MCF 10A (cell line): ENCODE data around the gene THY1. TPM values are rescaled to one million over a fixed set of nuclear protein-coding genes. Genes with fewer than 3 reads are reported as not detected.

Experiments
- BruUV-seq: library from RNA; stranded (reverse); fragments of 400-500 nt; replicated peaks from 2 replicates; lab custom pipeline; 2021; lab: Mats Ljungman, UMichigan
- CTCF ChIA-PET: fragments of 300-600 bp; sonication (Branson Sonifier 250); formaldehyde crosslinking; extraction: SDS; loops from one replicate; lab custom pipeline; 2021; ENCODE audit warnings: antibody characterized with exemption, inconsistent platforms; lab: Yijun Ruan, JAX
- POLR2A ChIA-PET: fragments of 300-600, 350-650 bp; sonication (Branson Sonifier 250); formaldehyde crosslinking; extraction: SDS; loops from one replicate; lab custom pipeline; 2020; ENCODE audit warnings: antibody characterized with exemption, inconsistent platforms; lab: Yijun Ruan, JAX
- DNase-seq: peaks from one replicate; pipeline ENCODE4 v3.0.0-alpha.2; 2018; ENCODE audit not compliant: unreplicated experiment
- H3K27ac Mint-ChIP-seq: one replicate; pipeline ENCODE4 v1.8.0; 2022; ENCODE audit warnings: mild to moderate bottlenecking, low read depth, mixed read lengths; ENCODE audit not compliant: unreplicated experiment
- H3K27me3 Mint-ChIP-seq: one replicate; pipeline ENCODE4 v1.8.0; 2022; ENCODE audit warnings: mixed read lengths; ENCODE audit not compliant: insufficient read depth, unreplicated experiment
- H3K36me3 Mint-ChIP-seq: one replicate; pipeline ENCODE4 v1.8.0; 2022; ENCODE audit warnings: mild to moderate bottlenecking, moderate library complexity, mixed read lengths; ENCODE audit not compliant: insufficient read depth, unreplicated experiment
- H3K4me1 Mint-ChIP-seq: one replicate; pipeline ENCODE4 v1.8.0; 2022; ENCODE audit warnings: mixed read lengths; ENCODE audit not compliant: insufficient read depth, unreplicated experiment
- H3K4me3 Mint-ChIP-seq: one replicate; pipeline ENCODE4 v1.8.0; 2022; ENCODE audit warnings: mild to moderate bottlenecking, moderate library complexity, mixed read lengths; ENCODE audit not compliant: unreplicated experiment
- H3K9me3 Mint-ChIP-seq: one replicate; pipeline ENCODE4 v1.8.0; 2022; ENCODE audit warnings: mixed read lengths; ENCODE audit not compliant: unreplicated experiment
- intact Hi-C: fragments of 100-400 bp; cut with micrococcal nuclease; formaldehyde crosslinking; loops from 2 replicates; pipeline ENCODE4 v1.14.1; 2022
- total RNA-seq: library from RNA; stranded (reverse); gene quantifications from 2 replicates; pipeline ENCODE4 v1.2.3, GENCODE V29; 2022
- TF ChIP-seq, protein P1 (sequence below): fragments of 200-600 bp; IDR thresholded peaks from one replicate; pipeline ENCODE4 v1.8.0; 2022; ENCODE audit warnings: antibody characterized with exemption, mild to moderate bottlenecking; ENCODE audit not compliant: unreplicated experiment

Gene THY1
- total RNA-seq, 1 experiment from 2014 or later, result not detected

DNA sequence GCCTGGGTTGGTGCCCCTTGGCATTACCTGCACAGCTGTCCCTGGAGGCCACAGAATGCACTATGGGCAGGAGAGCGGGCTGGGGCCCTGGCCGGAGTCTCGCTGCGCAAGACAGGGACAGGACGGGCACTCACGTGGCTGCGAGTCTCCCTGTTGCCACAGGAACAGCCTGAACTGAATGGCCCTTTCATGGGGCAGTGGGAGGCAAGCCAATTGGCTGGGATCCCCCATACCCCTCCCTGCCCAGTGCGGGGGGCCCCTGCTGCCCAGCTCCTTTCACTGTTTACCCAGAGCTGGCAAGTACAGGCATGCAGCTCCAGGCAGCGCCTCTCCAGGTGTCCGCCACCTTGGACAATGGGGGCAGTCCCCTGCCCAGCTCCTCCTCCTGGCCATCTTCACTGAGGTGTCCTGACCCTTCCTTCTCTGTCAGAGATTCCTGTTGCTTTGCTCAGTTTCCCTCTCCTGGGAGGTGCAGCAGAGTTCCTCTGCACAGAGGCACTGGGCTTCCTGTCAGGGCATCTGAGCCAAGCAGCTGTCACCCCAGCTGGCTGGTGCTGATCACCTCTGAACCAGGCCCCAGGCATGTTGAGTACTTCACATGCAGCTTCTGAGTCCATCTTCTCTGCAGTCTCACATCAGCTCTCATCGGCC, 46.6 kb downstream of the THY1 start:
- peaks cover 4% of the 10 kb centered on the region for H3K36me3 Mint-ChIP-seq
- intact Hi-C loops, result no loop called here
- no peaks in the 10 kb centered on the region for H3K9me3 Mint-ChIP-seq
- peak overlapping the region; percentile 18 for H3K4me3 Mint-ChIP-seq
- POLR2A ChIA-PET, result interaction anchor here (0.7 to 10.6 kb wide), 9 partner anchors 15 to 275 kb away, joined by 3 to 85 read pairs (median 4); partner anchors contain the start of genes CBL, DPAGT1 and RNF26
- H3K27ac Mint-ChIP-seq, result peak overlapping the region; percentile 57
- no TSS peak for BruUV-seq
- peaks cover 28% of the 10 kb centered on the region for H3K4me1 Mint-ChIP-seq
- H3K27me3 Mint-ChIP-seq, result no peaks in the 10 kb centered on the region
- TF ChIP-seq, protein P1, sequence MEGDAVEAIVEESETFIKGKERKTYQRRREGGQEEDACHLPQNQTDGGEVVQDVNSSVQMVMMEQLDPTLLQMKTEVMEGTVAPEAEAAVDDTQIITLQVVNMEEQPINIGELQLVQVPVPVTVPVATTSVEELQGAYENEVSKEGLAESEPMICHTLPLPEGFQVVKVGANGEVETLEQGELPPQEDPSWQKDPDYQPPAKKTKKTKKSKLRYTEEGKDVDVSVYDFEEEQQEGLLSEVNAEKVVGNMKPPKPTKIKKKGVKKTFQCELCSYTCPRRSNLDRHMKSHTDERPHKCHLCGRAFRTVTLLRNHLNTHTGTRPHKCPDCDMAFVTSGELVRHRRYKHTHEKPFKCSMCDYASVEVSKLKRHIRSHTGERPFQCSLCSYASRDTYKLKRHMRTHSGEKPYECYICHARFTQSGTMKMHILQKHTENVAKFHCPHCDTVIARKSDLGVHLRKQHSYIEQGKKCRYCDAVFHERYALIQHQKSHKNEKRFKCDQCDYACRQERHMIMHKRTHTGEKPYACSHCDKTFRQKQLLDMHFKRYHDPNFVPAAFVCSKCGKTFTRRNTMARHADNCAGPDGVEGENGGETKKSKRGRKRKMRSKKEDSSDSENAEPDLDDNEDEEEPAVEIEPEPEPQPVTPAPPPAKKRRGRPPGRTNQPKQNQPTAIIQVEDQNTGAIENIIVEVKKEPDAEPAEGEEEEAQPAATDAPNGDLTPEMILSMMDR, result no peak
- DNase-seq, result peak; percentile 73
- CTCF ChIA-PET, result interaction anchor here (0.6 to 19.9 kb wide), 16 partner anchors 9 to 1493 kb away, joined by 3 to 415 read pairs (median 4); partner anchors contain the start of genes C1QTNF5 and CBL

DNA sequence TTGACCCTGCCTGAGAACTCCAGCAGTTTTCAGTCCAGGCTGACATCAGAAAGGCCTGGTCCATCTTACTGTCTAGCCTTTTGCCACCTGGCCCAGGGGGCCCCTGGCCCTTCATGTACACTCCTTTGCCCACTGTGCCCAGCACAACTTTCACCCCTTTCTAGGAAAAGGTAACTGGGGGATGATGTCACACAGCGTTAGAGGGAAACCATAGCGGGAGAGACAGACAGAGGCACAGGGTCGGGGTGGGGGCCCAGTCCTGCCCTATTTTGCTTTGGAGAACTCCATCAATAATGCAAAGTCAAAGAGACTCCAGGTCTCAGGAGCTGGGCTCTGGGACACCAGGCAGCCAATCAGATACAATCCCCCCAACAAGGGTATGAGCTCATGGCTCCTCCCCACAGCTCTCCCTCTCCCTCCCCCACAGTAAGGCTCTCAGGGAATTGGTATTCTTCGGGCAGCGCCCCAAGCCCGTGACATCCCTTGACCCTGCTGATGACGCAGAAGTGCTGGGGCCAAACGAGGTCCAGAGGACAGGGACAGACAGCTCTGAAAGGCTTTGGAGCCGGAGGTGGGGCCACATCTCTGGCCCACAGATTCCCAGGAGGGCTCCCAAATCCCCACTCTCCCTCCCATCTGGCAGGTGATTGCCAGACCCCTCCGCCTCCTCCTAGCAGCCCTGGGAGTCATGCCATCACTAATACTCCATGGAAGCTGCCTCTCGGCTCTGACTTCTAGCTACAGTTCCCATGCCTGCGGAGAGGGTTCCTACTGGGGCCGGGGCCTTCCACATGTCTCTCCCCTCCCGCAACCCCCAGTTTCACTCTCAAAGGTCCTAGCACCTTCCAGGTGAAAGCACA, 47.4 kb downstream of the THY1 start:
- intact Hi-C loops, result loop anchor here (2.0 kb wide), 1 partner anchor 169 kb away; the partner anchor contains the start of gene CBL

DNA sequence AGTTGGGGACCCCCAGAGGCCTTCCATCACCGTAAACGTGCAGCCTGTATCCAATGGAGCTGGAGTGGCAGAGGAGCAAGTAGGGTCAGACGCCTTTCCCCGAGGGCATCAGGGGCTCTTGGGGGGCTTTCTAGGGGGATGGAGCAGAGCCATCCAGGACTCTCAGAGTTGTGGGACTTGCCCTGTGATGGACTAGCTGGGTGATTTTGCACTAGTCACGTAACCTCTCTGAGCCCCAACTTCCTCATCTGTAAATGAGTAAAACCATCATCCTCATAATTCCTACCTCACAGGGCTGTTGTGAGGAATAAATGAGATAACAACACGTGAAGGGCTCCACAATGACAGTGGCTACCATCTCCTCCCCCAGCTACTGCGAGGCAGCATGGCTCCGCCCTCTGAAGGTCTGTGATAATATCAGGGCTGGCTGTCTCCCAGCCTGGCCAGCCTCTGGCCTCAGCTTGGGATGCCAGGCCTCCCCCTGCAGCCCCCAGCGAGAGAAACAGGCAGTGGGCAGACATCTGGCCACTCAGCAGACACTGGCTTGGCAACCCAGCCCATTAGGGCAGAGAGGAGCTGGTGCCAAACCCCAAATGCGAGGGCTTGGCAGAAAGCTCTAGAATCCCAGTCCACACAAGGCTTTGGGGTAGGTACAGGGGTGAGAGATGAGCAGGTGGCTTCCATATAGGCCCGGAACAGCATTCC, 48.2 kb downstream of the THY1 start:
- POLR2A ChIA-PET, result interaction anchor here (1.0 to 10.6 kb wide), 6 partner anchors 12 to 279 kb away, joined by 3 to 85 read pairs (median 5); partner anchors contain the start of gene DPAGT1
- no peaks in the 10 kb centered on the region for H3K9me3 Mint-ChIP-seq
- BruUV-seq, result no TSS peak
- CTCF ChIA-PET, result interaction anchor here (0.6 to 19.9 kb wide), 41 partner anchors 8 to 829 kb away, joined by 3 to 415 read pairs (median 4); partner anchors contain the start of genes C1QTNF5, CBL and USP2
- no peak overlapping the region for H3K27ac Mint-ChIP-seq
- TF ChIP-seq, protein P1, result no peak
- no peak overlapping the region for H3K4me3 Mint-ChIP-seq
- peaks cover 4% of the 10 kb centered on the region for H3K36me3 Mint-ChIP-seq
- intact Hi-C loops, result loop anchor here (1.0 to 2.0 kb wide), 3 partner anchors 18 to 168 kb away; partner anchors contain the start of gene CBL
- H3K4me1 Mint-ChIP-seq, result peaks cover 42% of the 10 kb centered on the region
- DNase-seq, result no peak
- no peaks in the 10 kb centered on the region for H3K27me3 Mint-ChIP-seq

More for the DNA sequence above, 47.4 kb downstream of the THY1 start:
- Mint-ChIP-seq H3K27ac (peak overlapping the region; percentile 57), H3K36me3 (peaks cover 4% of the 10 kb centered on the region), H3K9me3 (no peaks in the 10 kb centered on the region), H3K27me3 (no peaks in the 10 kb centered on the region), H3K4me1 (peaks cover 35% of the 10 kb centered on the region), H3K4me3 (no peak overlapping the region)
- no peak for DNase-seq
- CTCF ChIA-PET, result interaction anchor here (0.6 to 19.9 kb wide), 20 partner anchors 7 to 414 kb away, joined by 3 to 415 read pairs (median 4); partner anchors contain the start of genes C1QTNF5, CBL and USP2
- POLR2A ChIA-PET, result interaction anchor here (0.7 to 10.6 kb wide), 8 partner anchors 14 to 280 kb away, joined by 3 to 85 read pairs (median 5); partner anchors contain the start of genes DPAGT1 and RNF26
- no TSS peak for BruUV-seq
- TF ChIP-seq, protein P1, result no peak
